SU-DHL-6 (cell line): ENCODE results near the gene SCARF1.

Experiments used
- CTCF ChIP-seq: fragments of 200-600 bp; sonication (generic); IDR thresholded peaks from one replicate; pipeline ENCODE4 v1.5.1; 2017; ENCODE audit warnings: antibody characterized with exemption, mild to moderate bottlenecking, low read length, moderate library complexity; ENCODE audit not compliant: insufficient read depth, poor library complexity, severe bottlenecking
- EZH2phosphoT487 ChIP-seq: fragments of 200-600 bp; sonication (generic), shearing (Covaris generic); conservative IDR thresholded peaks from 2 replicates; pipeline ENCODE4 v1.6.1; 2018; ENCODE audit warnings: mild to moderate bottlenecking, antibody characterized with exemption, low read length, moderate library complexity, mixed read lengths

GRCh38 chr17:1620486-1620885, 25.0 kb downstream of the SCARF1 start:
- TF ChIP-seq CTCF: no peak
- TF ChIP-seq EZH2phosphoT487: no peak
